GM20000 (cell line): ENCODE measurements around the gene RARA.

Experiments
- DNase-seq: peaks from one replicate; pipeline ENCODE4 v3.0.0; 2012; ENCODE audit warnings: low spot score
- CTCF ChIP-seq: IDR thresholded peaks from 2 replicates; pipeline ENCODE4 v1.5.1; 2012; ENCODE audit warnings: mild to moderate bottlenecking, control low read depth; ENCODE audit errors: extremely low read depth, missing control alignments

The RARA gene

DNA sequence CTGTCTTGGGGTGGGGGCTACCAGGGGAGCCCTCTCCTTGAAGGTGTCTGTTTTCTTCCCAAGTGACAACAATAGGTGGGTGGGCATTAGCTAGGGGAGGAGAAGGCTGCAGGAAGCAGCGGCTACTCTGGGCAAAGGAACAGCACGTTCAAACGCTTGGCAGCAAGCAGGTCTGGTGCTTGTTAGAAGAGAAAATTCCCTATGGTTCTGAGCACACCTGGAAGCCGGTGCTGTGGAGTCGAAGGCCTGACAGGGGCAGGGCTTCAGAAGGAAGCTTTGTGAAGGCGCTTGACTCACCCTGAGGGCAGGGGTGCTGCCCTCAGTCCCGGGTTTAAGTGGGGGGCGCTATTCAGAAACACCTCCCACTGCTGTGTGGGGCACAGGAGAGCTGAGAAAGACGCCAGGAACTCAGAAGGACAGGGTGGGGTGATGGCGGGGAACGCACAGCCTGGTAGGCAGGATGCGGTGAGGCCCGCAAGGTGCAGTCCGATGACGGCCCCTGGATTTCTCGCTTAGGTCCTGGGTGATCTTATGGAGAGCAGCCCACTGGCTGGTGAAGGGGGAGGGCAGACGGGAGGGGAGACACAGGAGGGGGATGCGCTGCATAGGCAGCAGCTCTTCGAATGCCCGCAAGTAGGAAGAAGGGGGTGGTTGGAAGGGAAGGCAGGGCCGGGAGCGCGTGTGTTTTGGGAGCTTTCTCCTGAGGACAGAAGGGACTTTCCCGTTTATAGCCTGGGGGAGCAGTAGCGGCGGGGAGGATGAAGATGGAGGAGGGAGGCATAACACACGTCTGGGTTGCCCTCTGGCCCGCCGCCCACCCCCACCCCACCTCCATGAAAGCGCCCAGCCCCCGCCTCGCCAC lies 52.3 kb downstream of the RARA start:
- DNase-seq, result no peak
- TF ChIP-seq CTCF, result no peak

DNA sequence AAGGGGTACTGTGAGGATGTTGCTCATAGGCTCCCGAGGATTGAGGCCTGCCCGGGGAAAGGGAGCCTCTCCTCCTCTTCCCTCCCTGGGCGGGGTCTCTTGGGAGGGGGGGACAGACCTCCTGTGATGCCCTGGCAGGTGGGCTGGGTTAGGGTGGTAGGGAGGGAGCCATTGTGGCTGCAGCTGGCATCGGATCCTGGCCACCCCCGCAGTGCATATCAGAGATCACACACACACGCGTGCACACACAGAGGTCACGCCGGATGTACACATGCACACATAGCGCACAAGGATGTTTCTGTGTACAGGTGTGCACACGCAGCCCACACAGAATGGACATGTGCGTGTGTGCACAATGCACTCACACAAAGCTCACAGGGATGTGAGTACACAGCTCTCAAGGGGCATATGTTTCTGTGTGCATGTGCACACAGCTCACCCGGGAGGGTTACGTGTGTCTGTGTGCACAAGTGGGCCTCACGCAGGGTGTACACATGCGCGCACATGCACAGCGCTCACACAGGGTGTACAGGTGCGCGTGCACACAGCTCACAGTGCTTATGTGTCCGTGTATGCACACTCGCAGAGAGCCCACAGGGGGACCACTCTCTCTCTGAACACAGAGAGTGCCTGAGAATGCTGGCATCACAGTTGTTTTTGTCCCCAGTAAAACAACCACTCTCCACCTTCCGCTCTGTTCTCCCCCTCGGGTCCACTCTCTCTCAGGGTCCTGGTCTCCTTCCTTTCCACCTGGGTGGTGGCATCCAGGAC lies 53.1 kb downstream of the RARA start:
- TF ChIP-seq CTCF, result no peak
- DNase-seq, result no peak

- peak; percentile 95 for DNase-seq
- peak; percentile 86 for TF ChIP-seq CTCF
These were observed 53.7 kb downstream of the RARA start for GRCh38 chr17:40362696-40363110.

- TF ChIP-seq CTCF, result no peak
- DNase-seq, result peak; percentile 76
These were observed 54.3 kb downstream of the RARA start for GRCh38 chr17:40363111-40363827.

DNA sequence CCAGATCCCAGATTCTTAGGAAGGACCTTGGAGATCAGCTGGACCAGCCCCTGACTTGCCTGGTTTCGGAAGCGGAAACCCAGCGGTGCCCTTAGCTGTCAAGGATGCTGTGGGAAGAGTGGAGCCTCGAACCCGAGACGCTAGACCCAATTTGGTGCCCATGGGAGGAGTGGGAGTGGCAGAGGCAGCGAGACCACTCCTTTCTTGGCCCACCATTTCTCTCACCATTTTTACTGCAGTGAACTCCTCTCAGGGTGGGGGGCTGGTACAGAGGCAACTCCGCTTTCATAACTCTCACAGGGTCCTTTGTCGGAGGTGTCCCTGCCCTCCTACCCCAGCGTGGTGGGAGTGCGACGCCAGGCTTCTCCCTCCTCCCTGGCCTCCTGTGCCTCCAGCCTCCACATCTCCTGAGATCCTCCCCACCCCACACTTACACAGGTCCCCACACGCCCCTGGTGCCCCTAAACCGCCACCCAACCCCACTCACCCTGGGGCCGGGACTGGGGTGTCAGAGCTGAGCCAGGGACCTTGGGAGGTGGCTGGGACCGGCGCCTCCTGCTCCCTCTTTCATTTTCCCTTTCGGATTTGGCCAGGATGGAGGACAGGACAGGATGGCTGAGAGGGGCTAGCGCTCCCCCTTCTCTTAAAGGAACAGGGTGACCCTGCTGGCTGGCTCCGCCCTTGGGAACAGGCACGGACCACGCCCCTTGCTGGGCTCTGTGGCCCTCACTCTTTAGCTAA lies 55.3 kb downstream of the RARA start, which contains the start of gene GJD3:
TSS of gene GJD3 (minus strand) at position 617 of the 741 bp plus-strand sequence. CDS start 922 bp downstream, outside the sequence.
- DNase-seq, result peak; percentile 18

GRCh38 chr17:40364906-40365305 lies 55.9 kb downstream of the RARA start:
- DNase-seq, result peak; percentile 13
- no peak for TF ChIP-seq CTCF

More for the DNA sequence above, 55.3 kb downstream of the RARA start, which contains the start of gene GJD3:
- TF ChIP-seq CTCF, result no peak
